Astrocyte of the spinal cord (primary cell): ENCODE measurements around the gene HMHB1.

Source experiments
- DNase-seq: peaks from one replicate; pipeline ENCODE4 v3.0.0; 2011; ENCODE audit warnings: low read depth, low spot score
- H3K4me3 ChIP-seq: 2 replicates; pipeline ENCODE4 v1.5.1; 2011; ENCODE audit warnings: low read depth, mild to moderate bottlenecking, low read length, moderate library complexity
- CTCF ChIP-seq: IDR thresholded peaks from 2 replicates; pipeline ENCODE4 v1.5.1; 2012; ENCODE audit warnings: low read depth, mild to moderate bottlenecking, low read length, inconsistent platforms
- in situ Hi-C: cut with HindIII; loops from 2 replicates; pipeline ENCODE4 v1.10.0; 2017; ENCODE audit warnings: low sequenced_read_pairs

HMHB1 gene

GRCh38 chr5:143819716-143820115, 7.8 kb downstream of the HMHB1 start:
- DNase-seq: no peak
- TF ChIP-seq CTCF: no peak
- in situ Hi-C loops: no loop called here
- no peak overlapping the region for H3K4me3 ChIP-seq

- TF ChIP-seq CTCF: no peak
- no peak overlapping the region for H3K4me3 ChIP-seq
- in situ Hi-C loops: no loop called here
- DNase-seq: no peak
These were observed 8.5 kb downstream of the HMHB1 start for GRCh38 chr5:143820451-143820850.

DNA sequence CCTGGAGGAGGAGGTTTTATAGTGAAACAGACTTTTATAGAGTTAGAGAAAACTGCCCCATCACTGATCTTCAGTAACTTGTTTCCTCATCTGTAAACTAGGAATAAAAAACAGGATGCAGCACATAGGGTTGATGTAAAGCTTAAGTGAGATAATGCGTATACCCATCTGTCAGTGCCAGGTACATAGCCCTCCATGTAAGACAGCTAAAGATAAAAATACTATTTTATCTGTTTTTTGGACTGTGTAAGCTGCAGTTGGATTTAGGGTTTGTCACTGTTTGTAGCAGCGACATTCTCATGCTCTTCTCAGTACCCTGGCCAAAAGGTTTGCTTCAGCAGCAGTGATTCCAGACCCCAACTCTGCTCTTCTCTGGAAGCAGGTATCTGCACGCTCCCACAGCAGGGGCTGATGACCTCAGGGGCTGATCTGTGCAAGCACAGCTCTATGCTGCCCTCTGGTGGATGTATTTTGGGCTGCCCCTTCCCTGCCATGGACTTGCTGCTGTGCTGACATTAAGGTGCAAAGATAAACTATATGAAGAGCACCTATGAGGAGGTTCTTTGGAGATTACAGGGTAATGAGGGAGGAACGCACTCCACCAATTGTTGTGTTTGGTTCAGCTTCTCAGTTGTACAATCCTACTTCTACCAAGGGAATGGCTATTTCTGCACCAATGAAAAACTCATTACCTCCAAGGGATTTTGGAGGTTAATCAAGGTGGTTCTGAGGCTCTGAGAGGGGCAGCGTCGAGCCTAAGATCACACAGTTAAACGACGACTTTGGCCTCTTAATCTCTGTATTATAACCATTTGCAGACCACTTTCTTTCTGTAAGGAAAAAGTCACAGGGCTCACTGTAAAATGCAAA, 13.1 kb downstream of the HMHB1 start:
- peak; percentile 72 for DNase-seq
- in situ Hi-C loops: no loop called here
- peak; percentile 92 for TF ChIP-seq CTCF
- no peak overlapping the region for H3K4me3 ChIP-seq

DNA sequence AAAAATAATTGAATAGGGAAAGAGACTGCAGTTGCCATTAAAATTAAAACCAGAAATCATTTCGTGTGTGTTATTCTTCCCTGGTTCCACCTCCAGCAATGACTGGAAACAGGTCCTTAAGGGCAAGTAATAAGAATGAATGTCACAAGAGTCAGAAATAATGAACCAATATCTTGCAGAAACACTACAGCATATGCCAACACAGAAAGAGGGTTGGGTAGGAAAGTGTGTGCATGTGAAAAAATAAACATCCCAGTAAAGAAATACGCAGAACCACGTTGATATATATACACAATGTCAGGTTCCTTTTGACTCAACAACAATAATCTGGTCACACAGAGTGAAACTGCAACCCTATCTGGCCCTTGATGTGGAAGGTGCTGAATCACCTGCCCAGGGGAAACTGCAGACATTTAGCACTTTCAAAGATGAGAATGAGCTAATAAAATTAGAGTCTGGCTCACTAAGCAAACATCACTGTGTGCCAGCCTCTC, 15.0 kb downstream of the HMHB1 start:
- no peak for DNase-seq
- in situ Hi-C loops: no loop called here
- H3K4me3 ChIP-seq: no peak overlapping the region
- no peak for TF ChIP-seq CTCF

DNA sequence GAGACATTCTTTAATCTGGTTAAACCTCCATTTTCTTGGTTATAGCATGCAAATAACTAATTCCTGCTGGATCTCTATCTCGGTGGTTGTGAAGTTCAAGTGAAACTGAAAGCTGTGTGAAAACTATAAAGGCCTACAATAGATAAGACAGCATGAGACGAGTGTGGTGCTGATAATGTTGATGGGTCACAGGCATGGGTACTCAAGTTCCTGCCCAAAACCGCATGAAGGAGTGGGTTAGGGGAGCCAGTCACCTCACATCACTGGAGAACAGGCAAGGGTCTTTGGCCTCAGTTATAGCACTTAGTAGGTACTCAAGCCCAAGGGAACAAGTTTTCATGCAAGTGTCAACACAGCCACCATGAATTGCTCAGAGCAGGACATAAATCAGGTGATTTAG, 16.7 kb downstream of the HMHB1 start:
- in situ Hi-C loops: no loop called here
- no peak for TF ChIP-seq CTCF
- no peak for DNase-seq
- H3K4me3 ChIP-seq: no peak overlapping the region

GRCh38 chr5:143833177-143833576, 21.2 kb downstream of the HMHB1 start:
- no peak for DNase-seq
- no peak for TF ChIP-seq CTCF
- in situ Hi-C loops: no loop called here
- no peak overlapping the region for H3K4me3 ChIP-seq
